Measurements from ENCODE around the gene FBXL3. TPM values are rescaled to one million over a fixed set of nuclear protein-coding genes. Genes with fewer than 3 reads are reported as not detected.

FBXL3 gene, protein sequence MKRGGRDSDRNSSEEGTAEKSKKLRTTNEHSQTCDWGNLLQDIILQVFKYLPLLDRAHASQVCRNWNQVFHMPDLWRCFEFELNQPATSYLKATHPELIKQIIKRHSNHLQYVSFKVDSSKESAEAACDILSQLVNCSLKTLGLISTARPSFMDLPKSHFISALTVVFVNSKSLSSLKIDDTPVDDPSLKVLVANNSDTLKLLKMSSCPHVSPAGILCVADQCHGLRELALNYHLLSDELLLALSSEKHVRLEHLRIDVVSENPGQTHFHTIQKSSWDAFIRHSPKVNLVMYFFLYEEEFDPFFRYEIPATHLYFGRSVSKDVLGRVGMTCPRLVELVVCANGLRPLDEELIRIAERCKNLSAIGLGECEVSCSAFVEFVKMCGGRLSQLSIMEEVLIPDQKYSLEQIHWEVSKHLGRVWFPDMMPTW
- 10 to 100 TPM in 11 of 12 donors, not detected in 1; 24.5 to 49.7 (median 42.7) TPM for polyA plus RNA-seq (ENCODE audit: insufficient read length in 12 of 12)
- long read RNA-seq, donor 1, partial matches to known transcripts: 0 of 3 reads
- long read RNA-seq, donor 1, other reads (novel, unspliced or antisense): 0 of 3 reads
- long read RNA-seq, donor 2, transcript FBXL3-201 (5 exons, 3,503 nt): major isoform, 12 of 12 reads
- long read RNA-seq, donor 2, partial matches to known transcripts: 0 of 12 reads
- long read RNA-seq, donor 2, other reads (novel, unspliced or antisense): 0 of 12 reads
- long read RNA-seq, donor 3, partial matches to known transcripts: 0 of 4 reads
- long read RNA-seq, donor 3, other reads (novel, unspliced or antisense): 0 of 4 reads
- long read RNA-seq, donor 4, transcript FBXL3-201 (5 exons, 3,503 nt): major isoform, 5 of 5 reads
- long read RNA-seq, donor 4, partial matches to known transcripts: 0 of 5 reads
- long read RNA-seq, donor 4, other reads (novel, unspliced or antisense): 0 of 5 reads
- long read RNA-seq, donor 5, transcript FBXL3-201 (5 exons, 3,503 nt): major isoform, 14 of 14 reads
- long read RNA-seq, donor 5, partial matches to known transcripts: 0 of 14 reads
- long read RNA-seq, donor 5, other reads (novel, unspliced or antisense): 0 of 14 reads
- long read RNA-seq, donor 6, transcript FBXL3-201 (5 exons, 3,503 nt): major isoform, 8 of 8 reads
- long read RNA-seq, donor 6, partial matches to known transcripts: 0 of 8 reads
- long read RNA-seq, donor 6, other reads (novel, unspliced or antisense): 0 of 8 reads
- long read RNA-seq, donor 7, partial matches to known transcripts: 0 of 4 reads
- long read RNA-seq, donor 7, other reads (novel, unspliced or antisense): 0 of 4 reads
- long read RNA-seq, donor 8, transcript FBXL3-201 (5 exons, 3,503 nt): major isoform, 16 of 16 reads
- long read RNA-seq, donor 8, partial matches to known transcripts: 0 of 16 reads
- long read RNA-seq, donor 8, other reads (novel, unspliced or antisense): 0 of 16 reads
- long read RNA-seq, donor 9, partial matches to known transcripts: 0 of 2 reads
- long read RNA-seq, donor 9, other reads (novel, unspliced or antisense): 0 of 2 reads
- long read RNA-seq, donor 10, transcript FBXL3-201 (5 exons, 3,503 nt): major isoform, 14 of 14 reads
- long read RNA-seq, donor 10, partial matches to known transcripts: 0 of 14 reads
- long read RNA-seq, donor 10, other reads (novel, unspliced or antisense): 0 of 14 reads
- long read RNA-seq, donor 11, transcript FBXL3-201 (5 exons, 3,503 nt): major isoform, 7 of 8 reads
- long read RNA-seq, donor 11, partial matches to known transcripts: 0 of 8 reads
- long read RNA-seq, donor 11, other reads (novel, unspliced or antisense): 0 of 8 reads

DNA sequence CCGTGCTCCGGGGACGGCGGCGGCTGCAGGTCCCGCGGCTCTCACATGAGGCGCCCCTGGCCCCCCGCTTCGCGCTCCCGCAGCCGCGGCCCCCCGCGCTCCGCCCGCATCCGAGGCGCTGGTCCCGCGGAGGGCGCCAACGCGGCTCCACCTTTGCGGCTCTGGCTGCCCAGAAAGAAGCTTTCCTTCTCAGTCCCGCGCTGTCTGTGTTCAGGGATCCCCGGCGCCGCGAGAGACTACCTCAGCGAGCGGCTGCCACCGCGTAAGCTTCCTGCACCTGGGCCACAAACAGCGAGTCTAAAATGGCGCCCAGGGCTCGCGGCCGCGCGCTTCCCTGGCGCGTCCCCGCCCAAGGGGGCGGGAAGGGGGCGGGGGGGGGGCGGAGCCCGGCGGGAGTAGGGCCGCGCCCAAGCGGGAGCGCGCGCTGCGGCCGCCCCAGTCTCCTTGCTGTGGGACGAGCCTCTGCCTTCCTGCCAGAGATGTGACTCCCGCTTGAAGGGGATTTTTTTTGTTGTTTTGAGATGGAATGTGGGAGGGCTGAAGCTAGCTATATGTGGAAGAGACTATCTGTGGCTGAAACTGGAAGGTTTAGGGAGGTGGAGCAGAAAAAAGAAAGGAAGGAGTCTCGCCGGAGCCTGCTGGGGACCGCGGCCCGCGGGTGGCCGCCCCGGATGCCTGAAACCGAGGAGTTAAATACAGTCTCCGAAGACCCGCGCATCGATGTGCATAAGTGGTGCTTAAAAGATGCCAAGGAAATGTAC, at the start of gene FBXL3:
TSS of gene FBXL3 (minus strand) at position 299 of the 761 bp plus-strand sequence. CDS start 5,299 bp downstream, outside the sequence.
- DNase-seq: peak; percentile 89

- DNase-seq: no peak
These were observed 40.6 kb upstream of the FBXL3 start for GRCh38 chr13:77067519-77067918.

DNA sequence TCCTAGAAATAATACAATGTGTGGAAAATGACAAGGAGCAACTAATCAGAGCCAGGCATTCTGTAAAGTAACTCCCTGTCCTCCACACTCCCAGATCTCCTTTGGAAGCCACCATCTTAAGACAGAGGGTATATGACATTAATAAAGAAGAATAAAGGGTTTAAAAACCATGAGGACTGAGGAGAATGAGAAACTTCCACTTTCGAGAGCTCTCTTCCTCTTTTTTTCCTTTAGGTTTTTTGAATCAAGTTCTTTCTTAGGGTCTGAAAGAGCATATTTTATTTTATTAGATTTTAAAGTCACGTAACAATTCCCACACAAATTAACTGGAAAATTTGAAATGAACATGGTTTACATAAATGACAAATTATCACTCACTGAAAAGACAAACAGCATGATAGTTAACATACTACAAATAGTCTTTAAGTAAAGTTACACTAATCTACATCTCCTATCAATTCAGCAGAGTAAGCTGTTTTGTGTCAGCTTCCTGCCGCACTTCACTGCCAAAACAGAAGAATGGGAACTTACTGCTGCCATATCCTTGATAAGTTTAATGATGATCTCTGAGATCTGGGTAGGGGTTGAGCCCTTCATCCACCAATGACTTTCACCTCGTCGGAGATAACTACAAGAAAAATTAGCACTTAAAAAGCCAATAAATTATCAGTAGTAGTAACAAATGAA, 38.6 kb upstream of the FBXL3 start:
- DNase-seq: no peak

DNA sequence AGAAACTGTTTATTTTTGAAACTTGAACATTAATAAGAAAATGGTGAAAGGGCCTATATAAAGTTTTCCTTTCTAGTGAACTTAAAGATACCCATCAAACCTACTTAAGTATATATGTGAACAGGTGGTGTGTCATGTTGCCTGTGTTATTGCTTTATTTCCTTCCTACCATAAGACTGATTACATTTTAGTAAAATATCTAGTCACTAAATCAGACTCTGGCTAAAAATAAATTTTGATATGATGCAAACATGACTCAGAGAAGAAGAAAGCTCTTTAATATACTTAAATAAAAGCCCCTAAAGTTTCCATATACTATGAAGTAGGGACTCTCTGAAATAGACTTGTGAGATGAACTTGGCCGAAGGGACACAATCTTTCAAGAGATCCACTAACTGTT, 35.1 kb upstream of the FBXL3 start:
- DNase-seq: no peak

GRCh38 chr13:77061362-77061761, 34.4 kb upstream of the FBXL3 start:
- no peak for DNase-seq

DNA sequence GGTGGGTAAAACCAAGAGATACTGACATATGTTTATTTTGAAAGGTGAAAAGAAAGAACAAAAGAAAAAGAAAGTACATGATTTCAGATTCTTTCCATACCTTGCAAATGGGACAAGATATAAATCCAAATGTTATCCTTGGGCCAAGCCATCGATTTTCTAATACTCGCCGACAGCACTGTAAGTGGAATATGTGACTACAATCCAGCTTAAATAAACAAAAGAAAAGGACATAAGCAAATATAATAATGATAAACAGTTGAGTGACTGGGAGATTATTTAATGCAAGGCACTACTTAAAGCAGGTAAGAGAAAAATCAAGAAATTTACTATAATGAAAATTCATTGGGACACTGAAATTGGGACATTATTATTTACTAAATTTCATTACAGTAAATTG, 29.9 kb upstream of the FBXL3 start:
- no peak for DNase-seq

GRCh38 chr13:77056382-77056781, 29.4 kb upstream of the FBXL3 start:
- DNase-seq: no peak

GRCh38 chr13:77055158-77055557, 28.2 kb upstream of the FBXL3 start:
- no peak for DNase-seq

GRCh38 chr13:77053192-77053591, 26.2 kb upstream of the FBXL3 start:
- DNase-seq: no peak

- no peak for DNase-seq
These were observed 21.7 kb upstream of the FBXL3 start for GRCh38 chr13:77048681-77049080.

DNA sequence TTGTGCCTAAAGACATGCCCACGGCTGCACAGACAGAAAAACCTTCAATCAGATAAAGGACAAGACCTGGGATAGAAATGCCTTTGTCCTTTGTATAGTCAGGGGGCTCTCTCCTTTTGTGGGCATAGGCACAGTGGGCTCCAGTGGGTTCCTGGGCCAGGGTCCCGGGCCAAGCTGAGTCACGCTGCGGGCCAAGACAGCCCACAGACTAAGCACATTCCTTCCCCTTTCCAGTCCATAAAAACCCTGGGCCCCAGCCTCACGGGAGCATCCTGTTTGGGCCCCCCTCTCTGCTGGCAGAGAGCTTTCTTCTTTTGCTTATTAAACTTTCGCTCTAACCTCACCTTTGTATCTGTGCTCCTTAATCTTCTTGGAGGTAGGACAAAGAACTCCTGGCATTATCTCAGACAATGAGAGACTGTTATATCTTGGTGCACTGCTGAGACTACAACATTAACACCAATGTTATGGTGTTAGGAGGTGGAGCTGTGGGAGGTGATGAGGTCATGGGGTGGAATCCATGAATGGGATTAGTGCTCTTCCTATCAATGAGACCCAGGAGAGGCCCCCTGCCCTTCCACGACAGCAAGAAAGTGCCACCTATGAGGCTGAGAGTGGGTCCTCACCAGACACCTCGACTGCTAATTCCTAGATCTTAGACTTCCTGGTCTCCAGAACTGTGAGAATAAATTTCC, 20.8 kb upstream of the FBXL3 start:
- DNase-seq: no peak

DNA sequence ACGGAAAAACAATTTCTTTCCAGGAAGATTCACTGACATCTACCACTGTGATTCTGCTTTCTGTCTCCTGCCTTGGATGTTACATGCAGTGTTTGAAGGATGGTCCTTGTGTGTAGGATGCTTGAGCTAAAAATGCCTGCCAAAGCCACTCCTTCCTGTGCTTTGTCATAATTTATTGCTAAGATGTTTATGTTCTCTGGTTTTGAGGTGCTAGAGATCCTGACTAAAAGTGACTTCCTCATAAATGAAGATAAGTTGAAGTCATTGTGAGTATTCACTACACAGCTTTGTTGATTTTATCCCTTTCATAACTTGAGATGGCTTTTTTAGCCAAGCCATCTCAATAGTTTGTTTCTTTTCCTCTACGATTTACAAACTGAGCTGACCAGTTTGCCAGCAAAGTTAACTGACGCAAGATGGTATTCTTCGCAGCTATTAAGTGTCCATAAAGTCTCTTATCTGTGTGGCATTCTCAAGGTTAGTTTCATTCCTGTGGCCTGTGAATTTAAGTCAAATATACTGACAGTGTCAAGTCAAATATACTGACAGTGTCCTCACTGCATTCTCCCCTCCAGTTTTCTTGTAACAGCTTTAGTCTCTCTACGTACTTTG, 15.7 kb upstream of the FBXL3 start:
- DNase-seq: no peak

- DNase-seq: no peak
These were observed 13.9 kb upstream of the FBXL3 start for GRCh38 chr13:77040835-77041234.

DNA sequence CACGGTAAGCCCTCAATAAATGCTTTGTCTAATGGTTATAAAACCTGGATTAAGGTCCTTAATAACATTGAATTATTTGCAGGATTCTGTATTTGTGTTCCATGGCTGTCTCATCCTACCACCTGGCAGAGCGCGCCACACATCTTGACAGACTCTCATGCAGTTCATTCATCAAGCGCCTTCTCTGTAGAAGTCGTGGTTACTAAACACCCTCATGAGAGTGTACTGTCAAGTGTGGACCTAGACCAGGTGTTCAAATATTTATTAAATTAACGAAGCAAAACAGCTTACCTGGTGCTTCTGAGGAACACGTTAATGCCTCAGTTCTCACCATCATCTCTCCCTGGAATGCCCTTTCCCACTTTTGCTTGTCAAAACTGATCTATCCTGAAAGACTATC, 13.1 kb upstream of the FBXL3 start:
- no peak for DNase-seq

DNA sequence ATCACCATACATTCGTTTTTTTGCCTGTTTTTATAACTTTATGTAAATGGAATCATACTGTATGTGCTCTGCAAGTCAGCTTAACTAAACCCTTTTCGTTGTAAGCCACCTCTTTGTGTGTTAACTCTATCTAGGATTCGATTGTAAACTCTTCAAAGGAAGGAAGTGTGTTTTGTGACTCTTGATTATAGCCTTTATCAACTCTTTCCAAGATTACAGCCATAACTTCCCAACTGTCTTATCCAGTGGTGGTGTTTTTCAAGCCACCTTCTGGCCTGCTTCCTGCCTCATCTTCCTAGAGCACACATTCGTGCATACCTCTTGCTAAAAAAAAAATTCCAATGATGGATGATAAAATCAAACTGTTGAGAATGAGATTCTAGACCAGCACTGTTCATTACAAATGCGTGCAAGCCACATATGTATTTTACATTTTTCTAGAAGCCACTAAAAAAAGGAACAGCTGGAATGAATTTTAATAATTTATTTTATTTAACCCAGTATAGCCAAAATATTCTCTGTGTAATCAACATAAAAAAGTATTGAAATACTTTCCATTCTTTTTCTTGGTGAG, 12.0 kb upstream of the FBXL3 start:
- DNase-seq: no peak

DNA sequence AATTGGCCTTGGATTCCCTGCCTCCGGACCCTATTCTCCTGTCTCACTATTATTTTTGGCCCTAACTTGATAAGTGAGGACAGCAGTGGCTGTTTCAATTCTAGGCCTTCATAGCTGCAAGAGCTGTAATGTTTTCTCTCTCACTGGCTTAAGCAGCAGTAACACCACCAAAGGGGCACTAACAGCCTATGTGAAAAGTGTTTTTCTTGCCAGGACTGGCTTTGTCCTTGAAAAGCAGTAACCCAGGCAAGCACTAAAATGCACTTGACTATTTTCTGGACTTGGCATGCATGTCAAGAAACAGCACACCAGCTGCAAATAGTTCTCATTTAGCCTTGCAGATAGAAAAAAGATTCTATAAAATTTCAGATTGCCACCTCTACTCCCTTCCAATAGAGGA, 9.3 kb upstream of the FBXL3 start:
- DNase-seq: no peak

GRCh38 chr13:77034881-77035280, 7.9 kb upstream of the FBXL3 start:
- no peak for DNase-seq

GRCh38 chr13:77033717-77034302, 6.9 kb upstream of the FBXL3 start:
- DNase-seq: no peak

Measured in muscle of arm (tissue), 14 donors.